Omental fat pad (tissue), 4 donors: ENCODE results near the gene NIPSNAP3A. TPM values are rescaled to one million over a fixed set of nuclear protein-coding genes. Genes with fewer than 3 reads are reported as not detected.
"Not testable (repeated sequence)": the region's sequence is repeated elsewhere in the genome, so short reads cannot be mapped to it uniquely, and the experiment has no call there.

Source experiments
- ATAC-seq: fragments of 150-250 bp; one replicate; pipeline ENCODE4 v1.9.1; 2016; ENCODE audit warnings: mild to moderate bottlenecking, moderate library complexity; ENCODE audit not compliant: low FRiP score
- DNase-seq: peaks from one replicate; pipeline ENCODE4 v3.0.0-alpha.2; 2019; ENCODE audit warnings: low spot score
- total RNA-seq, 4 donors: library from RNA; depleted of rRNA; stranded (reverse); fragments of >200 nt; gene quantifications; one replicate each; pipeline ENCODE4 v1.1.0, GENCODE V29; 2016
- TF ChIP-seq, protein P1 (sequence below), 3 donors: fragments of 450-650 bp; IDR thresholded peaks; one replicate each; pipeline ENCODE4 v1.5.1; 2016 to 2017; ENCODE audit warnings: antibody characterized with exemption in 3 of 3, mild to moderate bottlenecking in 3 of 3, moderate library complexity in 2 of 3

The NIPSNAP3A gene
- total RNA-seq, 4 donors from 2014 or later, result 22.9 to 39.6 (median 29.6) TPM

DNA sequence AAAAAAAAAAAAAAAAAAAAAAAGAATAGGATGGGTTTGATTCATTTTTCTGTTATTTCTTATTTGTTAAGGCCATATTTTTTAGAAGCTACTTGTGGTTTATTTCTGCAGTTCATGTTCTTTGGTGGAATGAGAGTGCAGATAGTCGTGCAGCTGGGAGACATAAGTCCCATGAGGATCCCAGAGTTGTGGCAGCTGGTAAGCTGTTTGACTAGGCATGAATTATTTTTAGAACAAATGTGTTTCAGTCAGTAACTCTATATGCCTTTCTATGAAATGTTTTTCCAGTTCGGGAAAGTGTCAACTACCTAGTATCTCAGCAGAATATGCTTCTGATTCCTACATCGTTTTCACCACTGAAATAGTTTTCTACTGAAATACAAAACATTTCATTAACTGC lies 11.5 kb downstream of the NIPSNAP3A start:
- DNase-seq, result no peak
- TF ChIP-seq, protein P1, sequence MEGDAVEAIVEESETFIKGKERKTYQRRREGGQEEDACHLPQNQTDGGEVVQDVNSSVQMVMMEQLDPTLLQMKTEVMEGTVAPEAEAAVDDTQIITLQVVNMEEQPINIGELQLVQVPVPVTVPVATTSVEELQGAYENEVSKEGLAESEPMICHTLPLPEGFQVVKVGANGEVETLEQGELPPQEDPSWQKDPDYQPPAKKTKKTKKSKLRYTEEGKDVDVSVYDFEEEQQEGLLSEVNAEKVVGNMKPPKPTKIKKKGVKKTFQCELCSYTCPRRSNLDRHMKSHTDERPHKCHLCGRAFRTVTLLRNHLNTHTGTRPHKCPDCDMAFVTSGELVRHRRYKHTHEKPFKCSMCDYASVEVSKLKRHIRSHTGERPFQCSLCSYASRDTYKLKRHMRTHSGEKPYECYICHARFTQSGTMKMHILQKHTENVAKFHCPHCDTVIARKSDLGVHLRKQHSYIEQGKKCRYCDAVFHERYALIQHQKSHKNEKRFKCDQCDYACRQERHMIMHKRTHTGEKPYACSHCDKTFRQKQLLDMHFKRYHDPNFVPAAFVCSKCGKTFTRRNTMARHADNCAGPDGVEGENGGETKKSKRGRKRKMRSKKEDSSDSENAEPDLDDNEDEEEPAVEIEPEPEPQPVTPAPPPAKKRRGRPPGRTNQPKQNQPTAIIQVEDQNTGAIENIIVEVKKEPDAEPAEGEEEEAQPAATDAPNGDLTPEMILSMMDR (IDR thresholded peaks at IDR 0.05), result no peak
- ATAC-seq, result no peak

DNA sequence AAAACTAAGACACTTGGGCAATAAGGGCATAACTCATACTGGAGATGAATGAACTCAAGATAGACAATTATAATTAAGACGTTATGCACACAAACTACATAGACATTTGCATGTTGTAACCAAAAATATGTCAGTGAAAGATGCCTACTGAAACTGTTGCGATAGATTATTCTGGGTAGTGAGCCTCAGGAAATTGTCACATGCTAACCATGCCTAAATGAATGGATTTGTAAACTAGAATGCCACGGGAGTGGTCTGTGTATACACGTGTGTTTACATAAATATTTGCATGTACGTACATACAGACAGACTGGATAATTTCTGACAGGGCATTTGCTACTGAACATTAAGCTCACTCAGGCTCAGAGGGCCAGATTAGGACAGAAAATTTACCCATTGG lies 17.7 kb downstream of the NIPSNAP3A start:
- DNase-seq, result no peak

DNA sequence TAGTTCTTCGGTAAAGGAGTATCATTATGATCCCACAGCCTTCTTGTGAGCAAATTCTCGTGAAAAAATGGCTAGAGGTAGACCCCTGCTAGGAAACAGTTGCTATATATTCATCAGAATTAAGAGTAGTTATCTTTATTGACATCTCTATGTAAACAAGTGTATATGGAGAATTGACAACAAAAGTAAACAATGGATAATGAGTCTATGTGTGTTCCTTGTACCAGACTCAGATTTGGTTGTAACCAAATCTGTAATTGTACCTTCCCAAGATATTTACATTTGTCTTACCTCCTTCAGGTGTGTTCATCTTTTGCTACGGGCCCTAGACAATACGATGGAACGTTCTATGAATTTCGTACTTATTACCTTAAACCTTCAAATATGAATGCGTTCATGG lies 18.5 kb downstream of the NIPSNAP3A start:
- DNase-seq (no peak), ATAC-seq (no peak)
- TF ChIP-seq, protein P1 (IDR thresholded peaks at IDR 0.05), result no peak

More for the DNA sequence above, 17.7 kb downstream of the NIPSNAP3A start:
- no peak for ATAC-seq
- TF ChIP-seq, protein P1 (IDR thresholded peaks at IDR 0.05), result no peak

DNA sequence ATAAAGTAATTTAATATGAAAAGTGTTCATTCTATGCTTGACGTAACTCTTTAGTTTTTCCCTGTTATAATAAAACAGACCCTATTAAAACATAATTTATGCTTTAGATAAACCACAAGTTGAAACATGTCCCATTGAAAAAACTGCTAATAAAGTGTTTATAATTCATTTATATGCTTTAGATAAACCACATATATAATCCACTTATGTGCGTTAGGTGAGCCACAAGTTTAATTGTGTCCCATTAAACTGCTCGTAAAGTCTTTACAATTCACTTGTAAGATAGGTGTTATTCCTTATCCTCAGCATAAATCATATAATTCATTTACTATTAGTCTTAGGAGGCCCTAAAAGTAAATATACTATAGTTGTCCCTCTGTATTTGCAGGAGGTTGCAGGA lies 20.0 kb downstream of the NIPSNAP3A start:
- TF ChIP-seq, protein P1 (IDR thresholded peaks at IDR 0.05), result no peak
- DNase-seq (no peak), ATAC-seq (no peak)

DNA sequence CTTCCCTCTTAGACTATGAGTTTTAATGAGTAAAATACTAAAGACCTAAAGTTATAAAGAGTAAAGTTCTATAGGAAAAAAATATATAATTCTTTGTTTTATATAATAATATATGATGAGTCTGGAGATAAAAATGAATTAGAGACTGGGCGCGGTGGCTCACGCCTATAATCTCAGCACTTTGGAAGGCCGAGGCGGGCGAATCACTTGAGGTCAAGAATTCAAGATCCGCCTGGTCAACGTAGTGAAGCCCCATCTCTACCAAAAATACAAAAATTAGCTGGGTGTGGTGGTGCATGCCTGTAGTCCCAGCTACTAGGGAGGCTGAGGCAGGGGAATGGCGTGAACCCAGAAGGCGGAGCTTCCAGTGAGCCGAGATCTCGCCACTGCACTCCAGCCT lies 21.5 kb downstream of the NIPSNAP3A start:
- not testable (repeated sequence) for ATAC-seq, DNase-seq

DNA sequence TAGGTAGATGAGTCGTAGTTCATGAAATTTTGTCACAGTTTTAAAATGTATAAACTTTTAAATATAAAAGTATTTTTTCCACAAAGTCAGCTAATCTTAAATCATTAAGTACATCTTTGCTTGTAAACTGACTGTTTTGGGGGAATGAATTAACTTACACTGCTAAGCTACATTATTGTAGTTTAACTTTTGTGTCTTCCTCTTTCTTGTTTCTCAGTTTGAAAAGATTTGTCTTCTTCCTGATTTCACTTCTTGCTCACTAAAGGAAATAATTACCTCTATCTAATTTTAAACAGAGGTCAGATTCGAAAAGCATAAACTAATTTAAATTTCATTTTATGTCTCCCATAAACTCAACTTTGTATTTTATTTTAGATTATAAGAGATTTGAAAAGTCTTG lies 22.2 kb downstream of the NIPSNAP3A start:
- ATAC-seq (no peak), DNase-seq (no peak)
- TF ChIP-seq, protein P1 (IDR thresholded peaks at IDR 0.05), result no peak

DNA sequence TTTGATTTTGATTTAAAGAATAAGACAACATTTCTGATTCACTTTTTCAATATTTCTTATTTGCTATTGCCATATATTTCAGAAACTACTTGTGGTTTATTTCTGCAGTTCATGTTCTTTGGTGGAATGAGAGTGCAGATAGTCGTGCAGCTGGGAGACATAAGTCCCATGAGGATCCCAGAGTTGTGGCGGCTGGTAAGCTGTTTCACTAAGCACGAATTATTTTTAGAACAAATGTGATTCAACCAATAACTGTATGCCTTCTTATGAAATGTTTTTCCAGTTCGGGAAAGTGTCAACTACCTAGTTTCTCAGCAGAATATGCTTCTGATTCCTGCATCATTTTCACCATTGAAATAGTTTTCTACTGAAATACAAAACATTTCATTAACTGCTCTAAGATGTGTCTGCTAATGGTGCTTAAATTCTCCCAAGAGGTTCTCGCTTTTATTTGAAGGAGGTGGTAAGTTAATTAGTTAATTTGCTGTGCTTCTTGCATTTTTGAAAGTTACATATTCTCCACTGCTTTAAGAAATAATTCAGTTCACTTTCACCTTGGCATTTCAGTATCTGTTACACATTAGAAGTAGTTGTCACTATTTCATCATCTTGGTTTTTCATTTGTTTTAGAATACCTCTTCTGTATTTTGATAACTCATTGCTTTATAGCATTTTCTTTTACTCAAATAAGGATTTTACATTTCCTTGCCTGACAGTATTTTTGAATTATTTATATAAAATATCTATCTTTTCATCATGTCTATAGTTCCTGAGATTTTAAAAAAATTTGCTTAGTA lies 25.4 kb downstream of the NIPSNAP3A start:
- TF ChIP-seq, protein P1 (IDR thresholded peaks at IDR 0.05), result no peak
- ATAC-seq, result no peak

More for the DNA sequence above, 25.4 kb downstream of the NIPSNAP3A start:
- no peak for DNase-seq
